Stimulated activated CD8-positive, alpha-beta memory T cell treated with anti-CD3 and anti-CD28 coated beads, Interleukin-7, amount 100 ng/mL, for 48 hours (primary cell): Measurements from ENCODE around the gene LCE1E.

Experiments
- DNase-seq, 2 donors: peaks; one replicate each; pipeline ENCODE4 v3.0.0-alpha.2; 2020; ENCODE audit warnings: low read depth in 1 of 2; ENCODE audit errors: extremely low read depth in 1 of 2

Gene LCE1E

GRCh38 chr1:152777510-152778137 is 8.4 kb upstream of the LCE1E start:
- DNase-seq = no peak

- DNase-seq = no peak
Observed at GRCh38 chr1:152783095-152783494, 3.0 kb upstream of the LCE1E start.

GRCh38 chr1:152795686-152796085 is 9.6 kb downstream of the LCE1E start:
- DNase-seq = no peak

DNA sequence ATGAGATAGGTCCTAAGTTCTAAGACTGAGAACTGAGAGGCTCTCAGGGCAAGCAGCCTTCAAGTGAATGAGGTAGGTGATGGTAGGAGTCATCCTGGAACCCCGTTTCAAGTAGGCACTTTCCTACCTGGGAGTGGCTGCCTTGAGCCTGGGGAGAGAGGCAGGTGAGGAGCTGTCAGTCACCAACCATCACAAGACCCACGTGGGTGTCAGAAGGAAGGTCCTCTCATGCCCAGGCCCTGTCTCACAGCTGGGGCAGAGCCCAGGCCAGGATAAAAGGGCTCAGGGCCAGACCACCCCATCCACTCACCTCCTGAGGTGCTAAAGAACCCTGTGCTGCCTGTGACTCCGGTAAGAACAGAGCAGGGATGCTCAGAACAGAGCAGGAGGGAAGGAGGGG is 10.4 kb downstream of the LCE1E start, which contains the start of gene LCE1D:
Gene LCE1D (plus strand): TSS at position 301 of the 400 bp plus-strand sequence. CDS start 1,074 bp downstream, outside the sequence.
- DNase-seq = no peak

DNA sequence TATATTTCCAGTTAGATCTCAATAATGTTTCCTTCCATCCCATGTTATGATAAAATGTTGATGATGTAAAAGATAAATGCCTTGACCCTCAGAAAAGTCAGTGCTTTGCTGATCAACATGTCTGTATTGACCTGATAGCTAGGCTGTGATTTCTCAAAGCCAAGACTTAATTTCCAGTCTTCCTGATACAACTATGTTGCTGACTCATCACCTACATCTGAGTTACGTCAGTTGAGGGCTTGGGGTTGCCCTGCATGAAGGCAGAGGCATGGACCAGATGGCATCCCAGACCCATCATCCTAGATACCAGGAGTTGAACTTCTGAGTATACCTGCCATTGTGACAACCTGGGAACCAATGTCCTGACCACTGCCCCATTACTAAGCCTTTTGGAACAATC is 15.3 kb downstream of the LCE1E start:
- no peak for DNase-seq

GRCh38 chr1:152806576-152806975 is 20.5 kb downstream of the LCE1E start, which contains the start of gene LCE1C:
TSS of gene LCE1C (minus strand) at chr1:152806651. CDS start at chr1:152805478, 1,173 bp downstream.
- no peak for DNase-seq

GRCh38 chr1:152811050-152811449 is 25.0 kb downstream of the LCE1E start:
- no peak for DNase-seq

DNA sequence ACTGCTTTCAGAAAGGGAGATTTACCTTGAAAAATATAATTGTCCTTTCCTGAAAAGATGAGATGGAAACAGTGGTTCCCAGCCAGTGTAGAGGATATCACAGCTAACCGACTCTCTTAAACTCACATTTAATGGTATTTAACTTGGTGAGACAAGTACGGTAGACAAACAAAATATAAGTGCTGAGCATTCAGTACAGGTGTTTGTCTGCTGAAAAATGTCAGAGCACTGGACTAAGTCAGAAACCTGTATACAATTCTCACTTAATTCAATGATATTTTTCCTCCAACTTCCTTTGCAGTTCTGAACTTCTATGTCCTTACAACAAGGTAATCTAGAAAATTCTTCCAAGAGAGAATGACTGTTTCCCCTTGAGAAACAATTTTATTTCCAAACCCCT is 25.6 kb downstream of the LCE1E start, which contains the start of gene LCE1B:
Gene LCE1B (plus strand): TSS at position 301 of the 400 bp plus-strand sequence. CDS start 476 bp downstream, outside the sequence.
- no peak for DNase-seq

- no peak for DNase-seq
Observed at GRCh38 chr1:152817309-152817708, 31.3 kb downstream of the LCE1E start.

DNA sequence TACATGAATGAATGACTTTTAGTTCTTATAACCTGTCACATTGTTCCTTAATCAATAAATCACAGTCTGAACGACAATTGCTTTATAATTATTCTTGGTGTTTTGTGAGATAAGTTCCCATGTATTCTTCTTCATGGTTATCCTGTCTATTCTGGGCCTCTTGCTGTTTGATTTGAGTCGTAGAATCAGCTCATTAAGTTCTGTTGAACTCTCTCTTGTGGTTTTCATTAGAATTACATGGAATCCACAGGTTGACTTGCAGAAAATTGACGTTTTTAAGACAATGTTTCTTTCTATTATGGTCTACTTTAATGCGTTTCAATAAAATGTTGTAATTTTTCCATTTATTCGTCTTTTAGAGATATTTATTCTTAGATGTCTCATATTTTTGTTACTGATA is 37.2 kb downstream of the LCE1E start:
- DNase-seq = no peak

DNA sequence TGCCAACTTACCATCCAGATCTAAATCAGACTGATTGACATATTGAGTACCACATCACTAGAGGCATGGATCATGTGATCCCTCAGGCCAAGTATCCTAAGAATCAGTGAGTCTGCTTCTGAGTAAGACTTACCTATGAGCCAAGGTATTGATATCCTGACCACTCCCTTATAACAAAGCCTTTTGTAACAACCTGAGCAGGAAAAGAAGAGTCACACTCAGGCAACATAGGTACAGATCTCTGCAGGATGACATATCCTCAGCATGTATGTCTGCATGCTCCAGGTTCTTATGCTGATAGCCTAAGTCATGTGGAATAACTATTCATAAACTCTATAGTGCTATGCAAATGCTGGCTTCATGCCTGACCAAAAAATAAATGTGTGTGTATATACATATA is 38.9 kb downstream of the LCE1E start:
- DNase-seq = no peak

- no peak for DNase-seq
Observed at GRCh38 chr1:152827173-152827572, 41.1 kb downstream of the LCE1E start, which contains the start of gene LCE1A. TSS of gene LCE1A (plus strand) at chr1:152827473. CDS start at chr1:152827473, 0 bp downstream.

DNA sequence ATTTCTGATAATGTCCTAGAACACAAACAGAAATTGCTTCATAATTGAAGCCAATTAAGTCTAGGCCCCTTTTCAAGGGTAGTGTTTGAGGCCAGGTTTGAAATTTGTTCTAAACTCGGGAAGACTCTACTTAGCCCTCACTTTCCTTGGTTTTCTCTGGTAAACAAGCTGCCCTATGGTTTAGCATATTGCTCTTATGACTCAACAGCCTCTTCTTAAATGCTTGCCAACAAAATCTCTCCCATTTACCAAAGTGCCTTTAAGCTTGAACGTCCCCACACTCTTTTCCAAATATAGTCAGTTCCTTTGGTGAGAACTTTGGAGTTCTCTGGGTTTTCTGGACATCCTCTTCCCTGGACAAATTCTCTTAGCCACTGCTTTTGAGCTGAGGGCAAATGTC is 50.8 kb downstream of the LCE1E start:
- DNase-seq = no peak
